NB4 (cell line): ENCODE data around the gene ARHGAP25.

ENCODE experiments used
- POLR2A ChIP-seq: IDR thresholded peaks from 2 replicates; pipeline ENCODE4 v1.6.1; 2011; ENCODE audit warnings: mild to moderate bottlenecking; ENCODE audit not compliant: insufficient read length; ENCODE audit errors: extremely low read depth
- TF ChIP-seq, protein P1 (sequence below): IDR thresholded peaks from one replicate; pipeline ENCODE4 v1.5.1; 2012; ENCODE audit warnings: low read depth, low read length
- TF ChIP-seq, protein P2 (sequence below): IDR thresholded peaks from 2 replicates; pipeline ENCODE4 v1.6.1; 2011; ENCODE audit warnings: low read depth, low read length

DNA sequence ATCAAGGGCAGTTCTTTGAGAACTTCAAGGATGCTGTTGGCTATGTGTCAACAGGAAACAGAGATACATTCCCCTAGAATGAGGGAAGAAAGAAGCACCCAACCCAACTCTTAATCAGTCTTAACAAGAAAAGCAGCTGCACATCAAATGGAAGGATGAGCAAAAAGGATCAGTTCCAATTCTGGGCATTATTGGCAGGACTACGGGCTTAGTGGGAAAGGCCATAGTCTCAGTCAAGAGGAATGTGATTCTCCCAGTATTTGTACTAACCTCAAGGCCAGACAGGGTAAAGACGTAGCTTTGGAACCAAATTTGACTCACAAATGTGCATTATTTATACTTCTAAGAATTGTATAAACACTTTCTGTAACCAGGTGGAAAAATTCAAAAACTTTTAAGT lies 118.4 kb downstream of the ARHGAP25 start:
- TF ChIP-seq POLR2A, result no peak
- TF ChIP-seq, protein P1, sequence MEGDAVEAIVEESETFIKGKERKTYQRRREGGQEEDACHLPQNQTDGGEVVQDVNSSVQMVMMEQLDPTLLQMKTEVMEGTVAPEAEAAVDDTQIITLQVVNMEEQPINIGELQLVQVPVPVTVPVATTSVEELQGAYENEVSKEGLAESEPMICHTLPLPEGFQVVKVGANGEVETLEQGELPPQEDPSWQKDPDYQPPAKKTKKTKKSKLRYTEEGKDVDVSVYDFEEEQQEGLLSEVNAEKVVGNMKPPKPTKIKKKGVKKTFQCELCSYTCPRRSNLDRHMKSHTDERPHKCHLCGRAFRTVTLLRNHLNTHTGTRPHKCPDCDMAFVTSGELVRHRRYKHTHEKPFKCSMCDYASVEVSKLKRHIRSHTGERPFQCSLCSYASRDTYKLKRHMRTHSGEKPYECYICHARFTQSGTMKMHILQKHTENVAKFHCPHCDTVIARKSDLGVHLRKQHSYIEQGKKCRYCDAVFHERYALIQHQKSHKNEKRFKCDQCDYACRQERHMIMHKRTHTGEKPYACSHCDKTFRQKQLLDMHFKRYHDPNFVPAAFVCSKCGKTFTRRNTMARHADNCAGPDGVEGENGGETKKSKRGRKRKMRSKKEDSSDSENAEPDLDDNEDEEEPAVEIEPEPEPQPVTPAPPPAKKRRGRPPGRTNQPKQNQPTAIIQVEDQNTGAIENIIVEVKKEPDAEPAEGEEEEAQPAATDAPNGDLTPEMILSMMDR, result no peak
- TF ChIP-seq, protein P2, sequence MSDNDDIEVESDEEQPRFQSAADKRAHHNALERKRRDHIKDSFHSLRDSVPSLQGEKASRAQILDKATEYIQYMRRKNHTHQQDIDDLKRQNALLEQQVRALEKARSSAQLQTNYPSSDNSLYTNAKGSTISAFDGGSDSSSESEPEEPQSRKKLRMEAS, result no peak
